GM23248 (cell line): ENCODE results near the gene NFE2L3. TPM values are rescaled to one million over a fixed set of nuclear protein-coding genes. Genes with fewer than 3 reads are reported as not detected.

Experiments
- DNase-seq: peaks from one replicate; pipeline ENCODE4 v3.0.0-alpha.2; 2015
- H2AFZ ChIP-seq: fragments of 200-600 bp; sonication (generic); 2 replicates; pipeline ENCODE4 v1.6.1; 2016; ENCODE audit warnings: antibody characterized with exemption
- H3F3A ChIP-seq: fragments of 200-600 bp; sonication (generic); 2 replicates; pipeline ENCODE4 v1.6.1; 2016; ENCODE audit warnings: mild to moderate bottlenecking, antibody characterized with exemption, mixed run types; ENCODE audit not compliant: insufficient read depth
- H3K27ac ChIP-seq: fragments of 200-600 bp; sonication (generic); 2 replicates; pipeline ENCODE4 v1.5.1; 2016; ENCODE audit warnings: mild to moderate bottlenecking
- H3K27me3 ChIP-seq: fragments of 200-600 bp; sonication (generic); replicated peaks from 2 replicates; pipeline ENCODE4 v1.6.1; 2016; ENCODE audit warnings: mild to moderate bottlenecking; ENCODE audit not compliant: insufficient read depth
- H3K36me3 ChIP-seq: fragments of 200-600 bp; sonication (generic); 2 replicates; pipeline ENCODE4 v1.6.1; 2016; ENCODE audit warnings: low read depth, mild to moderate bottlenecking
- H3K4me1 ChIP-seq: fragments of 200-600 bp; sonication (generic); 2 replicates; pipeline ENCODE4 v1.6.1; 2016; ENCODE audit warnings: mild to moderate bottlenecking; ENCODE audit not compliant: insufficient read depth
- H3K4me2 ChIP-seq: fragments of 200-600 bp; sonication (generic); one replicate; pipeline ENCODE4 v1.6.1; 2016; ENCODE audit warnings: mild to moderate bottlenecking; ENCODE audit not compliant: unreplicated experiment
- H3K4me3 ChIP-seq: fragments of 200-600 bp; sonication (generic); 2 replicates; pipeline ENCODE4 v1.5.1; 2016; ENCODE audit warnings: mild to moderate bottlenecking
- H3K79me2 ChIP-seq: fragments of 200-600 bp; sonication (generic); 2 replicates; pipeline ENCODE4 v1.6.1; 2016; ENCODE audit warnings: mild to moderate bottlenecking; ENCODE audit not compliant: insufficient read depth
- H3K9ac ChIP-seq: fragments of 200-600 bp; sonication (generic); 2 replicates; pipeline ENCODE4 v1.6.1; 2016; ENCODE audit warnings: mild to moderate bottlenecking
- H3K9me2 ChIP-seq: fragments of 200-600 bp; sonication (generic); 2 replicates; pipeline ENCODE4 v1.6.1; 2016; ENCODE audit warnings: mixed run types, mild to moderate bottlenecking, moderate library complexity; ENCODE audit not compliant: insufficient read depth
- H3K9me3 ChIP-seq: fragments of 200-600 bp; sonication (generic); one replicate; pipeline ENCODE4 v1.6.1; 2017; ENCODE audit warnings: low read depth
- H4K20me1 ChIP-seq: fragments of 200-600 bp; sonication (generic); 2 replicates; pipeline ENCODE4 v1.6.0; 2016; ENCODE audit not compliant: insufficient read depth
- EZH2 ChIP-seq: fragments of 200-600 bp; sonication (generic); IDR thresholded peaks from 2 replicates; pipeline ENCODE4 v1.6.1; 2018; ENCODE audit warnings: antibody characterized with exemption, mild to moderate bottlenecking; ENCODE audit not compliant: insufficient read depth, poor library complexity, severe bottlenecking
- EZH2phosphoT487 ChIP-seq: fragments of 200-600 bp; sonication (generic); IDR thresholded peaks from 2 replicates; pipeline ENCODE4 v1.6.1; 2018; ENCODE audit warnings: antibody characterized with exemption, moderate library complexity, mild to moderate bottlenecking, low read depth; ENCODE audit not compliant: insufficient read depth
- WGBS, 2 experiments: methylation state at CpG; one replicate each; pipeline ENCODE4 v1.1.6; 2015 to 2017; ENCODE audit warnings: low lambda C conversion rate in 2 of 2, low coverage in 1 of 2; ENCODE audit errors: missing lambda C conversion rate in 2 of 2; 5-methylcytosine and 5-hydroxymethylcytosine counted together
- in situ Hi-C: fragments of 300-500 bp; cut with MboI; formaldehyde crosslinking; loops from 2 replicates; pipeline ENCODE4 v1.15.0; 2020
- polyA plus RNA-seq: library from polyadenylated mRNA; unstranded; fragments of >200 nt; fragmentation: Nextera tagmentation; extraction: Ambion mirVana; gene quantifications from 2 replicates; pipeline ENCODE4 v1.2.1, GENCODE V29; 2016
- total RNA-seq: library from RNA; depleted of rRNA; stranded (reverse); fragments of >200 nt; shearing (Covaris generic); gene quantifications from 2 replicates; pipeline ENCODE4 v1.2.3, GENCODE V29; 2014

Gene NFE2L3
- total and polyA plus RNA-seq, 2 experiments from 2014 or later: 0.70 to 1.4 TPM

- Histone ChIP-seq H3K79me2 (peaks cover 90% of the 10 kb centered on the region), H3K27ac (peak overlapping the region; percentile 95), H4K20me1 (peaks cover 40% of the 10 kb centered on the region), H3K4me1 (peaks cover 40% of the 10 kb centered on the region), H3K9me2 (no peaks in the 10 kb centered on the region), H3F3A (peaks cover 31% of the 10 kb centered on the region), H2AFZ (peak overlapping the region; percentile 61), H3K36me3 (peaks cover 40% of the 10 kb centered on the region), H3K4me3 (peak overlapping the region; percentile 86), H3K27me3 (no peaks in the 10 kb centered on the region), H3K4me2 (peak overlapping the region; percentile 90), H3K9me3 (no peaks in the 10 kb centered on the region), H3K9ac (peak overlapping the region; percentile 100)
- 1% methylated on average over 40 to 48 of the region's 68 CpGs for WGBS, 2 experiments
- in situ Hi-C loops: no loop called here
- no peak for TF ChIP-seq EZH2phosphoT487
- no peak for TF ChIP-seq EZH2
- peak; percentile 72 for DNase-seq
These were observed 50.3 kb downstream of the NFE2L3 start for GRCh38 chr7:26202019-26202990.

- H3K4me1 ChIP-seq: peaks cover 36% of the 10 kb centered on the region
- H3K4me2 ChIP-seq: peak overlapping the region; percentile 90
- no peak for TF ChIP-seq EZH2
- TF ChIP-seq EZH2phosphoT487: no peak
- DNase-seq: no peak
- no peaks in the 10 kb centered on the region for H3K27me3 ChIP-seq
- H3K4me3 ChIP-seq: peak overlapping the region; percentile 86
- peak overlapping the region; percentile 95 for H3K27ac ChIP-seq
- peaks cover 40% of the 10 kb centered on the region for H3K36me3 ChIP-seq
- H3F3A ChIP-seq: peaks cover 26% of the 10 kb centered on the region
- WGBS, 2 experiments: 3 to 6% methylated on average over 2 of the region's 2 CpGs
- no peaks in the 10 kb centered on the region for H3K9me2 ChIP-seq
- in situ Hi-C loops: no loop called here
- H3K9me3 ChIP-seq: no peaks in the 10 kb centered on the region
- H4K20me1 ChIP-seq: peaks cover 35% of the 10 kb centered on the region
- peak overlapping the region; percentile 100 for H3K9ac ChIP-seq
- peaks cover 90% of the 10 kb centered on the region for H3K79me2 ChIP-seq
- H2AFZ ChIP-seq: no peak overlapping the region
These were observed 51.0 kb downstream of the NFE2L3 start for GRCh38 chr7:26203016-26203415.

DNA sequence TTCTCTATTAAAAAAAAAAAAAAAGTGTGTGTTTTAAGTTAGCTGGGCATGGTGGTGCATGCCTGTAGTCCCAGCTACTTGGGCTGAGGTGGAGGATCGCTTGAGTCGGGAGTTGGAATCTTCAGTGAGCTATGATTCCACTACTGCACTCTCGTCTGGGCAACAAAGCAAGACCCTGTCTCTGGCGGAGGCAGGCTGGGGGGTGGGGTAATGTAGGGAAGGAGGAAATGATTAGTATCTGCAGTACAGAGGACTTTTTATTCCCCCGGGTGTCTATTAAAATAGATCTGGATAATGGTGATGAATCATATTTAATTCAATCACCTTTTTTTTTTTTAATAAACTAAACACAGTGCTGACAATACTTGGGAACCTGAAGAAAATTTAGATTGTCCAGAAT lies 56.0 kb downstream of the NFE2L3 start:
- no peak for DNase-seq
- H3K36me3 ChIP-seq: peaks cover 73% of the 10 kb centered on the region
- H3K4me2 ChIP-seq: no peak overlapping the region
- no peaks in the 10 kb centered on the region for H3K9me2 ChIP-seq
- peaks cover 17% of the 10 kb centered on the region for H3F3A ChIP-seq
- no peak for TF ChIP-seq EZH2phosphoT487
- no peak for TF ChIP-seq EZH2
- H3K27me3 ChIP-seq: no peaks in the 10 kb centered on the region
- WGBS, 2 experiments: 74 to 78% methylated on average over 5 of the region's 5 CpGs
- H3K9ac ChIP-seq: no peak overlapping the region
- H3K27ac ChIP-seq: no peak overlapping the region
- H3K4me3 ChIP-seq: no peak overlapping the region
- H4K20me1 ChIP-seq: peaks cover 21% of the 10 kb centered on the region
- H2AFZ ChIP-seq: no peak overlapping the region
- in situ Hi-C loops: no loop called here
- no peaks in the 10 kb centered on the region for H3K9me3 ChIP-seq
- peaks cover 81% of the 10 kb centered on the region for H3K79me2 ChIP-seq
- peaks cover 34% of the 10 kb centered on the region for H3K4me1 ChIP-seq

GRCh38 chr7:26212921-26213718 lies 61.1 kb downstream of the NFE2L3 start:
- no peak overlapping the region for H3K4me2 ChIP-seq
- H3K27ac ChIP-seq: no peak overlapping the region
- H3K79me2 ChIP-seq: peaks cover 30% of the 10 kb centered on the region
- H4K20me1 ChIP-seq: no peaks in the 10 kb centered on the region
- no peak overlapping the region for H3K4me3 ChIP-seq
- no peaks in the 10 kb centered on the region for H3K9me3 ChIP-seq
- H3K9me2 ChIP-seq: no peaks in the 10 kb centered on the region
- peaks cover 41% of the 10 kb centered on the region for H3F3A ChIP-seq
- H3K4me1 ChIP-seq: no peaks in the 10 kb centered on the region
- no peak overlapping the region for H2AFZ ChIP-seq
- H3K36me3 ChIP-seq: peaks cover 49% of the 10 kb centered on the region
- WGBS, 2 experiments: 99 to 100% methylated on average over 2 of the region's 2 CpGs
- TF ChIP-seq EZH2 (no peak), EZH2phosphoT487 (no peak)
- H3K27me3 ChIP-seq: no peaks in the 10 kb centered on the region
- in situ Hi-C loops: no loop called here
- no peak overlapping the region for H3K9ac ChIP-seq
- no peak for DNase-seq
